ENCODE data around the gene TMTC1.

DNA sequence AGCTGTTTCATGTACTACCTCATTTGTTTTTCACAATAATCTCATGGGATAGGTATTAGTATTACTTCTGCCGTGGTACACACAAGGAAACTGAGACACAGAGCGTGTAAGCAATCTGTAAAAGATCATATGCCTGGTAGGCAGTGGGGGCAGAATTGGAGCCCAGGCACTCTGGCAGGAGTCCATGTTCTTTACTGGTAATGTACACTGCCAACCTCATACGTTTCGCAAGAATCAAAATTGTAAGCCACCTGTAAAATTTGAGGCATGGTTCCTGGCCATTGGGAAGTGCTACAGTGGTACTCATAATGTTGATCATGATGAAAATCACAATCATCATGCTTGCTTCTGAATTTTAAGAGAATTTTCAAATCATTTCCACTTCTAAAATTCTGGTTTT lies 40.7 kb downstream of the TMTC1 start:
- no peak for TF ChIP-seq POLR2A (IDR thresholded peaks at IDR 0.05; ENCODE audit: low read length)
- no peak for TF ChIP-seq GATA1 (IDR thresholded peaks at IDR 0.05; ENCODE audit: low read depth, low read length)
